Central memory CD8-positive, alpha-beta T cell (primary cell): ENCODE results near the gene ECT2L.

Source experiments
- ATAC-seq: fragments of 150-1000 bp; cut with Tn5 transposase; replicated peaks from 2 replicates; pipeline ENCODE4 v1.10.0; 2022; ENCODE audit warnings: mild to moderate bottlenecking, moderate FRiP score, moderate number of reproducible peaks; ENCODE audit not compliant: poor library complexity, severe bottlenecking; ENCODE audit errors: extremely low read depth
- DNase-seq, 2 donors: peaks; one replicate each; pipeline ENCODE4 v3.0.0; 2021; ENCODE audit warnings: low spot score in 2 of 2
- H3K27ac Mint-ChIP-seq: one replicate; pipeline ENCODE4 v1.8.0; 2022; ENCODE audit warnings: low read depth, mild to moderate bottlenecking, moderate library complexity, mixed read lengths
- H3K27me3 Mint-ChIP-seq: one replicate; pipeline ENCODE4 v1.8.0; 2022; ENCODE audit warnings: mixed read lengths
- H3K36me3 Mint-ChIP-seq: one replicate; pipeline ENCODE4 v1.8.0; 2022; ENCODE audit warnings: mild to moderate bottlenecking, moderate library complexity, mixed read lengths; ENCODE audit not compliant: insufficient read depth
- H3K4me1 Mint-ChIP-seq: one replicate; pipeline ENCODE4 v1.8.0; 2022; ENCODE audit warnings: mixed read lengths
- H3K4me3 Mint-ChIP-seq: one replicate; pipeline ENCODE4 v1.8.0; 2022; ENCODE audit warnings: mild to moderate bottlenecking, moderate library complexity, mixed read lengths
- H3K9me3 Mint-ChIP-seq: one replicate; pipeline ENCODE4 v1.8.0; 2022; ENCODE audit warnings: mixed read lengths

Gene ECT2L

GRCh38 chr6:138847884-138848283 is 52.0 kb downstream of the ECT2L start:
- DNase-seq (no peak), ATAC-seq (no peak)
- H3K4me1 Mint-ChIP-seq: no peaks in the 10 kb centered on the region
- no peak overlapping the region for H3K4me3 Mint-ChIP-seq
- no peak overlapping the region for H3K27ac Mint-ChIP-seq
- no peaks in the 10 kb centered on the region for H3K36me3 Mint-ChIP-seq
- peaks cover 21% of the 10 kb centered on the region for H3K27me3 Mint-ChIP-seq
- no peaks in the 10 kb centered on the region for H3K9me3 Mint-ChIP-seq

DNA sequence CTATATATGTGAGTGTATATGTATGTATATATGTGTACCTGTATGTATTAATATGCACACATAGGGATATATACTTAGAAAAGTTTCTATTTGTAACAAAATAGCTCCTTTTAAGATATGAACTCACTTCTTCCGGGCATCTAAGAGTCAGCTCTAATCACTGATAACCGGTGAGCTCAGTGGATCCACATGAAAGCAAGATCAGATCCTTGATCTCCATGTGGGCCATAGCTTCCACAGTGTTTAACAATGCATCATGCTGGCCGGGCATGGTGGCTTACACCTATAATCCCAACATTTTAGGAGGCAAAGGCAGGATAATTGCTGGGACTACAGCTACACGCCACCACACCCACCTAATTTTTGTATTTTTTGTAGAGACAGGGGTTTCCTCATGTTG is 52.6 kb downstream of the ECT2L start:
- ATAC-seq: no peak
- H3K4me3 Mint-ChIP-seq: no peak overlapping the region
- H3K9me3 Mint-ChIP-seq: no peaks in the 10 kb centered on the region
- no peak overlapping the region for H3K27ac Mint-ChIP-seq
- no peak for DNase-seq
- no peaks in the 10 kb centered on the region for H3K36me3 Mint-ChIP-seq
- no peaks in the 10 kb centered on the region for H3K4me1 Mint-ChIP-seq
- peaks cover 27% of the 10 kb centered on the region for H3K27me3 Mint-ChIP-seq

DNA sequence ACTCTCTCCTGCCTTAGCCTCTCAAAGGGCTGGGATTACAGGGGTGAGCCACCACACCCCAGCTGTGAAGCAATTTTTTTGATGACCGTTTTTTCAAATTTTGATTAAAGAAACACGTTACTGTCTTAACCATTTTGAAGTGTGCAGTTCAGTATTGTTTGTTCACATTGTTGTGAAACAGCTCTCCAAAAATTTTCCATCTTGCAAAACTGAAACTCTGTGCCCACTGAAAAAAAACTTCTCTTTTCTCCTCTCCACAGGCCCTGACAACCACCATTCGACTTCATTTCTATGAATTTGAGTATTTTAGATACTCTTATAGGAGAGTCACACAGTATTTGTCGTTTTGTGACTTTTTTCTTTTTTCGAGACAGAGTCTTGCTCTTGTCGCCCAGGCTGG is 53.9 kb downstream of the ECT2L start:
- no peak for ATAC-seq

GRCh38 chr6:138856654-138857053 is 60.8 kb downstream of the ECT2L start:
- DNase-seq: no peak

More for the DNA sequence above, 53.9 kb downstream of the ECT2L start:
- Mint-ChIP-seq H3K27me3 (peaks cover 33% of the 10 kb centered on the region), H3K36me3 (no peaks in the 10 kb centered on the region), H3K4me3 (no peak overlapping the region), H3K4me1 (no peaks in the 10 kb centered on the region), H3K27ac (no peak overlapping the region), H3K9me3 (no peaks in the 10 kb centered on the region)
- no peak for DNase-seq

GRCh38 chr6:138857775-138858174 is 61.9 kb downstream of the ECT2L start:
- H3K27ac Mint-ChIP-seq: no peak overlapping the region
- DNase-seq (no peak), ATAC-seq (no peak)
- peaks cover 55% of the 10 kb centered on the region for H3K27me3 Mint-ChIP-seq
- H3K36me3 Mint-ChIP-seq: no peaks in the 10 kb centered on the region
- H3K4me3 Mint-ChIP-seq: no peak overlapping the region
- H3K9me3 Mint-ChIP-seq: no peaks in the 10 kb centered on the region
- no peaks in the 10 kb centered on the region for H3K4me1 Mint-ChIP-seq

More at GRCh38 chr6:138856654-138857053, 60.8 kb downstream of the ECT2L start:
- Mint-ChIP-seq H3K27ac (no peak overlapping the region), H3K9me3 (no peaks in the 10 kb centered on the region), H3K36me3 (no peaks in the 10 kb centered on the region), H3K4me3 (no peak overlapping the region), H3K4me1 (no peaks in the 10 kb centered on the region), H3K27me3 (peaks cover 55% of the 10 kb centered on the region)
- no peak for ATAC-seq

DNA sequence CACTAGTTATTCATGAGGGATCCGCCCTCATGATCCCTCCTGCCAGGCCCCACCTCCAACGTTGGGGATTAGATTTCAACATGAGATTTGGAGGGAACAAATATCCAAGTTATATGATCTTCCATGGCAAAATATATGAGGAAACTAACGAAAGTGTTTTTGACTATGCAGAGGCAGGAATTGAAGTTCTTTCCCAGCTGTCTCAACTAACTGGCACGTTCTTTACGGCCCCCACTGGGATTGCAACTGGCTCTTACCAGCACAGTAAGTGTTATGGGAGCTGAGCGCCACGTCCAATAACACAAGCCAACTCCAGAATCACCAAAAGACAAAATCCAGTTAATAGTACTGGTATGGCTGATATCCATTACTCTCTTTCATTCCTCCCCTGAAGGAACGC is 66.6 kb downstream of the ECT2L start:
- Mint-ChIP-seq H3K9me3 (no peaks in the 10 kb centered on the region), H3K36me3 (no peaks in the 10 kb centered on the region), H3K27ac (no peak overlapping the region), H3K4me1 (no peaks in the 10 kb centered on the region), H3K27me3 (peaks cover 31% of the 10 kb centered on the region), H3K4me3 (no peak overlapping the region)
- no peak for ATAC-seq
- no peak for DNase-seq

DNA sequence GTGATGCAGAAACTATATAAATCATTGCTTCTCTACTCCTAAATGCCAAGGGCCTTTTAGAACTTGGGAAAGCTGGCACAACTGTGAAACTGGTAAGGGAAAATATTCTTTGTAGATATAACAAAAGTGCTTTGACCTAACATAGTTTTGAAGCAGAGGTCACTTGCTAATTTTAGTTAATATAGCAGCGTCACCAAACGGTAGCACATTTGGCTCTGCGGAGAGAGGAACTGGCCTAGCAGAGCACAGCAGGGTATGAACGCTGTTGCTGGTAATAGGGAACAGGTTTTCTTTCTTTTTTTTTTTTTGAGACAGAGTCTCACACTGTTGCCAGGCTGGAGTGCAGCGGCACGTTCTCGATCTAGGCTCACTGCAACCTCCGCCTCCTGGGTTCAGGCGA is 67.4 kb downstream of the ECT2L start:
- Mint-ChIP-seq H3K9me3 (no peaks in the 10 kb centered on the region), H3K4me3 (no peak overlapping the region), H3K27ac (no peak overlapping the region), H3K36me3 (no peaks in the 10 kb centered on the region), H3K27me3 (peaks cover 23% of the 10 kb centered on the region), H3K4me1 (no peaks in the 10 kb centered on the region)
- DNase-seq: no peak
- no peak for ATAC-seq

GRCh38 chr6:138864343-138864890 is 68.5 kb downstream of the ECT2L start:
- H3K9me3 Mint-ChIP-seq: no peaks in the 10 kb centered on the region
- no peaks in the 10 kb centered on the region for H3K36me3 Mint-ChIP-seq
- peaks cover 13% of the 10 kb centered on the region for H3K27me3 Mint-ChIP-seq
- ATAC-seq (no peak), DNase-seq (no peak)
- H3K27ac Mint-ChIP-seq: no peak overlapping the region
- H3K4me1 Mint-ChIP-seq: no peaks in the 10 kb centered on the region
- no peak overlapping the region for H3K4me3 Mint-ChIP-seq

- no peaks in the 10 kb centered on the region for H3K9me3 Mint-ChIP-seq
- H3K27ac Mint-ChIP-seq: no peak overlapping the region
- no peak overlapping the region for H3K4me3 Mint-ChIP-seq
- H3K36me3 Mint-ChIP-seq: no peaks in the 10 kb centered on the region
- no peak for ATAC-seq
- no peak for DNase-seq
- H3K27me3 Mint-ChIP-seq: peaks cover 20% of the 10 kb centered on the region
- no peaks in the 10 kb centered on the region for H3K4me1 Mint-ChIP-seq
Observed at GRCh38 chr6:138865480-138866109, 69.7 kb downstream of the ECT2L start.

- Mint-ChIP-seq H3K27me3 (peaks cover 15% of the 10 kb centered on the region), H3K36me3 (no peaks in the 10 kb centered on the region), H3K4me1 (no peaks in the 10 kb centered on the region)
Observed at GRCh38 chr6:138868181-138868580, 72.3 kb downstream of the ECT2L start.

GRCh38 chr6:138869398-138869797 is 73.5 kb downstream of the ECT2L start:
- ATAC-seq: no peak
- Mint-ChIP-seq H3K4me3 (no peak overlapping the region), H3K27ac (no peak overlapping the region), H3K27me3 (peaks cover 15% of the 10 kb centered on the region), H3K9me3 (no peaks in the 10 kb centered on the region), H3K36me3 (no peaks in the 10 kb centered on the region), H3K4me1 (no peaks in the 10 kb centered on the region)
- no peak for DNase-seq

More at GRCh38 chr6:138868181-138868580, 72.3 kb downstream of the ECT2L start:
- ATAC-seq (no peak), DNase-seq (no peak)
- Mint-ChIP-seq H3K27ac (no peak overlapping the region), H3K4me3 (no peak overlapping the region), H3K9me3 (no peaks in the 10 kb centered on the region)

GRCh38 chr6:138873191-138873590 is 77.3 kb downstream of the ECT2L start:
- no peak for DNase-seq
- Mint-ChIP-seq H3K27ac (no peak overlapping the region), H3K4me3 (no peak overlapping the region), H3K27me3 (peaks cover 15% of the 10 kb centered on the region), H3K36me3 (no peaks in the 10 kb centered on the region), H3K9me3 (no peaks in the 10 kb centered on the region), H3K4me1 (no peaks in the 10 kb centered on the region)
- ATAC-seq: no peak

DNA sequence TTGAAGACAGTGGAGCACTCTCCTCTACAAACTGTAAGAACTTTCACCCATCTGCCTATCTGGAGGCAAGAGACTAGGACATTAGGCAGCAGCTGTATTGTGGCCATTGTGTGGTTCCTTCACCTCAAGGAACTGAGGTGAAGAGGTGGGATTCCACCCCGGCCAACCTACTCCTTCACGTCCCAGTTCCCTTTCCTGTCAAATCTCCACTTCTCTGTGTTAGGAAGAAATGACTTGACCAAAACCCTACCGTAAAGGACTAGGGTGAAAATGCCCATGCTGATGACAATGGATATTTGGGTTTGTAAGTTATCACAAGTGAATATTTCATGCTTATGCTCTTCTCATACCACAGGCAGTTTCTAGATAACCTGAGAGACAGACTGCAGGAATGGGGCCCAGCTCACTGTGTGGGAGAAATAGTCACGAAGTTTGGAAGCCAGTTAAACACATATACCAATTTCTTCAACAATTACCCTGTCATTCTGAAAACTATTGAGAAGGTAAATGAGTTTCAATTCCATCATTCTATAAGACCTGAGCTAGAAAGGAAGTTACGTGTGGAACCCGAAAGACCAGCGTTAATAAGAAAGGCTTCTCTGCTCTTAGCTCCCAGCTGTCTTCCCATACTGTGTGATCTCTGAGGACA is 86.6 kb downstream of the ECT2L start:
- Mint-ChIP-seq H3K27me3 (no peaks in the 10 kb centered on the region), H3K4me3 (no peak overlapping the region), H3K9me3 (no peaks in the 10 kb centered on the region), H3K36me3 (peaks cover 2% of the 10 kb centered on the region), H3K4me1 (no peaks in the 10 kb centered on the region), H3K27ac (no peak overlapping the region)
- ATAC-seq (no peak), DNase-seq (no peak)
